Activated T-cell treated with anti-CD3 and anti-CD28 coated beads for 1 hour (primary cell): ENCODE results near the gene TFDP2.
"Not testable (repeated sequence)": the region's sequence is repeated elsewhere in the genome, so short reads cannot be mapped to it uniquely, and the experiment has no call there.

Experiments
- DNase-seq: peaks from one replicate; pipeline ENCODE4 v3.0.0-alpha.2; 2020; ENCODE audit warnings: low read depth

Gene TFDP2

DNA sequence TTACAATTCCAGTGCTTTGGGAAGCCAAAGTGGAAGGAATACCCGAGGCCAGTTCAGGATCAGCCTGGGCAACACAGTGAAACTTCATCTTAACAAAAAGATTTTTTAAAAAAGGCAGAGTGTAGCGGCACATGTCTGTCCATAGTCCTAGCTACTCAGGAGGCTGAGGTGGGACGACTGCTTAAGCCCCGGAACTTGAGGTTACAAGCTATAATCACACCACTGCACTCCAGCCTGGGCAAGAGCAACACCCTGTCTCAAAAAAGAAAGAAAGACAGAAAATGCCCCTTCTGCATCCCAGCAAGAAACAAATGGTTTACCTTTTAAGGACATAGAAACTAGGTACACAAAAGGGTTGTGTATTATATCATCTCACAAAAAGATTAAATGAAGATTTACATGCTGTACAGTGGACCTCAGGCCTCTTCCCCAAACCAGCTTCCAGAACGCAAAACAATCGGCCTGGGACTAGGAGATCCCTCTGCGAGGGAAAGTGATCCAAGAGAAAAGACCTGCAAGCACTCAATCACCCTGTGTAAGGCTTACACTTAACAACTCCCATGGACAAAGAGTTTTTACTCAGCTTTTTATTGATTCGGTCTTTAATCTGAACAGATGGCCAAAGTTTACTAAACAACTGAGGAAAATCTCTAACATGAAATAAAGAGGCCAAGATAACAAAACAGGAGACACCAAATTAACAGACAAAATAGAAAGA, 21.2 kb downstream of the TFDP2 start:
- no peak for DNase-seq

DNA sequence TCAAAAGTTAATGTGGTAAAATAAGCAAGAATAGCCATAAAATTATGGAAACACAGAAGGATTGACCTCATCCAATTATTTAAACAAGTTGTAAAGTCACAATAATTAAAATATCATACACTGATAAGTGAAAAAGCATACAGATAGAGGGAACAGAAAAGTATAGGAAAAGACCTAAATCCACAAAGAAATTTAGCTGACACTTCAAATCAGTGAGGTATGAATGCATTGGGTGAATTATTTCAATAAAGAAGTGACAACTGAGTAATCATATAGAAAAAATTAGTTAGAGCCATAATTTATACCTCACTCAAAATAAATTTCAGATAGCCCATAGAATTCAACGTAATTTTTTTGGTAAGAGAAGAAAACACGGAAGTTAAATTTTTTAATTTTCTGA, 25.1 kb downstream of the TFDP2 start:
- DNase-seq: no peak

DNA sequence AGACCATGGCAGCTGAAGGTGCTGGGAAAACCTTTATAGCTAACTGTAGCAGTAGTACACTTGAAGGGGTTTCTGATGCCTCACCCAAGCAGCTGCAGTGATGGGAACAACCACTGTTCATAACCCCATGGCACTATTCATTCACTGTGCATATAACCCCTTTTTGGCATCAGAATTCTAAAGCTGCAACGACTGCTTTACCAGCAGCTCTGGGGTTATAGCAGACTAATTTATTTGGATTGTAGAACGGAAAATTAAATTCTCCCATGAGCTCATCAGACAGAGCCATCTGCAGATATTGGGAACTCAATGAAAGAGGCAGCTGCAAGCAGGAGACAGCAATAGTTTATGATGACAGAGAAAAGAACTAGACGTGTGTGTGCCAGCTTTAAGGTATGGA, 28.6 kb downstream of the TFDP2 start:
- no peak for DNase-seq

DNA sequence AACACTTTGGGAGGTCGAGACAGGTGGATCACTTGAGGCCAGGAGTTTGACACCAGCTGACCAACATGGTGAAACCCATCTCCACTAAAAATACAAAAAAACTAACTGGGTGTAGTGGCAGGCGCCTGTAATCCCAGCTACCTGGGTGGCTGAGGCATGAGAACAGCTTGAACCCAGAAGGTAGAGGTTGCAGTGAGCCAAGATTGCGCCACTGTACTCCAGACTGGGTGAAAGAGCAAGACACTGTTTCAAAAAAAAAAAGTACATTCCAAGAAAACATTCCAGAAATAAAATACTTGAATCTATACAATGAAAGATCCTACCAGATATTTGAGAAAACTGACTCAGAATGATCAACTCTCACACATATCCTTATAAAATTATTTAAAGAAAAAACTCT, 30.4 kb downstream of the TFDP2 start:
- no peak for DNase-seq

DNA sequence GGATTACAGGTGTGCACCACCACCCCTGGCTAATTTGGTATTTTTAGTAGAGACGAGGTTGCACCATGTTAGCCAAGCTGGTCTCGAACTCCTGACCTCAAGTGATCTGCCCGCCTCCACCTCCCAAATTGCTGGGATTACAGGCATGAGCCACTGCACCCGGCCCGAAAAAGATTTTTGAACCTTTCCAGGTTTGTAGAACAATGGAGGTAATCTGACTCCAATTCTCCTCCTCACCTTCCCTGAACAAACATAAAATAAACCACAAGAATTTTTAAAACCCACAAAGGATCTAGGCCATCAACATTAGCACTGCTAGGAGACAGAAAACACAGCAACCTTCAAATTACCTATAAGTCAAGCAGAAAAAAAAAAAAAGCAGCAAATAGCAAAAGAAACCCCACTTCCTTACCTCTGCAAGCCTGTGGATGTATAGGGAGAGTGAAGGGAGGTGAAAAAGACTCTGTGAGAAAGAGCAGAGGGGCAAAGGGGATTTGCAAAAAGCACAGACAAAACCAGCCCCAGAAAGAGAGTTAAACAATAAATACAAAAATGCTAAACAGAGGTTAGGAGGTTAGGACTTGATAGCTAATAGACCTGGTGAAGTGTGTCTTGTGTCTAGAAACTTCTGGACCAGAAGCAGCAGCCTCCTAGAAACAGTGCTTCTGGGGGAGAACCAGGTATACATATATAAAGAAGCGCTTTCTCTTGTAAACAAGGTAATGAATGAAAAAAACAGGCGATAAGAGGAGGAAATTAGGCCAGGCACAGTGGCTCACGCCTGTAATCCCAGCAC, 32.1 kb downstream of the TFDP2 start:
- DNase-seq: no peak

DNA sequence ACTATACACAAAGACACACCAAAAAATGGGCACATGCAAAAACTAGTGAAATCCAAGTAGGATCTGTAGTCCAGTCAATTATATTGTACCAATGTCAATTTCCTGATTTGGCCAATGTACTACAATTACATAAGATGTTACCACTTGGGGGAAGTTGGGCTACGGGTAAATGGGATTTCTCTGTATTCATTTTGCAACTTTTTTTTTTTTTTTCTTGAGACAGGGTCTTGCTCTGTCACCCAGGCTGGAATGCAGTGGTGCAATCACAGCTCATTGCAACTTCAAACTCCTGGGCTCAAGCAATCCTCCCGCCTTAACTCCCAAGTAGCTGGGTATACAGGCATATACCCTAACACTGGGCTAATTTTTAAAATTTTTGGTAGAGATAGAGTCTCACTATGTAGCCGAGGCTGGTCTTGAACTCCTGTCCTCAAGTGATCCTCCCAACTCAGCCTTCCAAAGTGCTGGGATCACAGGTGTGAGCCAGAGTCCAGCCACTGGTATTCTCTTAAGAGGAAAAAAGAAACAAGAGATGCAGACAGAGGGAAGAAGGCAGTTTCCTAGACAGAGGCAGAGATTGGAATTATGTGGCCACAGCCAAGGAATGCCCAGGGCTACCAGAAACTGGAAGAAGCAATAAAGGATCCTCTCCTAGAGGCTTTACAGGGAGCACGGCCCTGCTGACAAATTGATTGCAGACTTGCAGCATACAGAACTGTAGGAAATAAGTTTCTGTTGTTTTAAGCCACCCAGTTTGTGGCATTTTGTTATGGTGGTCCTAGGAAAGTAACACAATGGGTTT, 33.3 kb downstream of the TFDP2 start:
- no peak for DNase-seq

DNA sequence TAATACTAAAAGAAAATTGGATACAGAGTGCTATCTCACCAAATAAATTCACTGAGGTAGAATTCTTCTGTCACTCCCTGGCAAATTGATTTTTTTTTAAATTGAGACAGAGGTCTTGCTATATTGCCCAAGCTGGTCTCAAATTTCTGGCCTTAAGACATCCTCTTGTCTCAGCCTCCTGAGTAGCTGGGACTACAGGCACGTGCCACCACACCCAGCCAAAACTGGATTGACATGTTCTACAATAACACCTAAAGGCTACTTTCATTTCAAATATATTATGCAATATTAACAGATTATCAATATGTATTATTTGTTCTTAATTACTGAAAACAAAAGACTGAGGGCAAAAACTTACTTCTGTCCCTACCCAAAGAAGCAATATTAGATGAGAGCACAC, 36.7 kb downstream of the TFDP2 start:
- DNase-seq: no peak

DNA sequence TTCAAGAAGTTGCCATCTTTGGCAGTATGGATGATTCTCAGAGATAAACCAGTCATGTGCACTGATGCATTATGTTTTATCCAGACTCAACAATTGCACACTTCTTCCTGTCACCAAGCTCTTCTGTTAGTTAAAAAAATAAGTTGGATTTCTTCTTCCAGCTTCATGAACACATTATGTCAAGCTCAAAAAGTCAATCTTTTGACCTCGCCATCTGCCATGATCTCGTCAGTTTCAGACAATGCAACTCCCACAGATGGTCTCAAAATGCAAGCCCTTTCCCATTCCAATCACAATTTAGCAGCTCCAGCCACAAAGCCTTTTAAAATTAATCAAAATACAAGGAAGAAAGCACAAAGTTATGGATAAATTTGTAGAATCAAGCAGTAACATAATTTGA, 42.8 kb downstream of the TFDP2 start:
- DNase-seq: no peak

DNA sequence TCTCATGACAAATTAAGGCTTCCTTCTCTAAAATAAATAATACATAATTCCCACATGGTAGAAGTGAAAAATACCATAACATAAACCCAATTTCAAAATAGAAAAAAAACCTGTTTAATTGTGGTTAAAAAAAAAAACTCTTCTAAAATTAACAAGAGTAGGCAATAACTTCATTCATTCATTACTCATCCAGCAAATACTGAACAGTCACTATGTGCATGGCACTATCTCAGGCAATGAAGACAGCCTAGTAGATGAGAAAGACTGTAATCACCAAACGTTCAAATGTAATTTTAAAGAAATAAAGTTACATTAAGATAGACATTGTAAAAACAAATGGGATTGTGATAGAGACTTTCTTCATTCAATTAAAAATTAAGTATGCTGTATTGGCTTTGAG, 43.4 kb downstream of the TFDP2 start:
- DNase-seq: no peak

DNA sequence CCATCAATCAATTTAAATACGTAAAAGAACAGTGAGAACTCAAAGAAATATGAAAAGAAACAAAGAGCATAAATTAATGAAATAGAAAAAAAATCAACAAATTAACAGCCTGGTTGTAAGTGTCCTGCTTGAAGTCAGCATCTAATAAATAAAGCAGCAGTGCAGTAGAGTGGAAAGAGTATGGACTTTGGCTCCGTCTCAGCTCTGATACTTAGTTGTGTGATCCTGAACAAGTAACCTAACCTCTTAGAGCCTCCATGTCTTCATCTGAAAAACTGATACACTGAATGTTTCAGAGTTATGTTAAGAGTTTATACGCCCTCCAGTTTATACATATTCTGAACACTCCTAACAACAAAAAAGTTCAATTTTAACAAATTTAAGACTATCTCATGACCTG, 44.6 kb downstream of the TFDP2 start:
- no peak for DNase-seq

DNA sequence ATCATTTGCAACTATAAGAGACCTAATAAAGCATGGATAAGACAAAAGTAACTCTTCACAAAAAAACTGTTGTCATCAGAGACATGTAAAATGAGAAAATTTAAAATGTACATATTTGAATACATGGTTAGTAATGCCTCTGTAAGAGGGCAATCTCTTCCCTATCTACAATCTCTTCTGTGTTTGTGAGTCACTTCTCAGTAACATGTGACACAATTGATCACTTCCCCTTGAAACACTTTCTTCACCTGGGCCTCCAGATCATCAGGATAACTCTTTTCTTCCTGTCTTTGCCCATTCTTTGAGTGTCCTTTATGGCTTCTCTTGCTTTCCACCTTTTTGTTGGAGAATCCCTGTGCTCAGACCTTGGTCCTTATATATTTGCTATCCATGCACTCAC, 50.4 kb downstream of the TFDP2 start:
- DNase-seq: no peak

DNA sequence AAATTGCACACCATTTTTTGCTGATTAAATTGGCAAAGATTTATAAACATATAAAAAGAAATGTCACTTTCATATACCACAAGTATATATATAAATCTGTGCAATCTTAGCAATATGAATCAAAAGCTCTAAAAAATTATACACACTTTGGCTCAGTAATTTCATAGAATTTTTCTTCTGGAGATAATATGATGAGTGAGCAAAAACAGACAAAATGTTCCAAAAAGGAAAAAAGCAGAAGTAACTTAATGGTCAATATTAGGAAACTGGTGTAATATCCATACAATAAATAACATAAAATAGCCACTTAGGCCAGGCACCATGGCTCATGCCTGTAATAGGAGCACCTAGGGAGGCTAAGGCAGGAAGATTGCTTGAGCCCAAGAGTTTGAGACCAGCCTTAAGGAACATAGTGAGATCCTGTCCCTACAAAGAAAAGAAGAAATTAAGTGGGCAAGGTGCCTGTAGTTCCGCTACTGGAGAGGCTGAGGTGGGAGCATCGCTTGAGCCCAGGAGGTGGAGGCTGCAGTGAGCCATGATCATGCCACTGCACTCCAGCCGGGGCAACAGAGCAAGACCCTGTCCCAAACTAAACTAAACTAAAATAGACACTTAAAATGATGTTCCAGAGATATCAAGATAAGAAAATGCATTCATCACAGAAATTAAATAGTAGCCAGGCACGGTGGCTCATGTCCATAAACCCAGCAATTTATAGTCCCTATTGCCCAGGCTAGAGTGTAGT, 52.1 kb downstream of the TFDP2 start:
- no peak for DNase-seq

DNA sequence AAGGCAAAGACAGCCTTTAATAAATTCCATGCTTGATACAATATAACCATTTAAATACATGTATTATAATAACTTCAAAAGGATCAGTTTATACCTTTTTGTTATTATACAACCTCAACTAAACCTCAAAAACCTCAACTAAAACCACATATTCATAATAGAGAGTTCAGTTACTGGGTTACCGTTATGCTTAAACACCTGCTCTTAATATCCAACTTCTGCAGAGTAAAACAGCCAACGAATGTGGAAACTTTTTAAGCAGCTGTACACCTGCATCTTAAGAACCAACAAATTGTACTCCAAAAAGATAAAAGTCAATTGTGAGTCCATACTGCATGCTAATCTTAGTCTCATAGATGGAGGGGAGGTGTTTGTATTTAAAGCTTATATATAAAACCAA, 53.5 kb downstream of the TFDP2 start:
- DNase-seq: no peak

DNA sequence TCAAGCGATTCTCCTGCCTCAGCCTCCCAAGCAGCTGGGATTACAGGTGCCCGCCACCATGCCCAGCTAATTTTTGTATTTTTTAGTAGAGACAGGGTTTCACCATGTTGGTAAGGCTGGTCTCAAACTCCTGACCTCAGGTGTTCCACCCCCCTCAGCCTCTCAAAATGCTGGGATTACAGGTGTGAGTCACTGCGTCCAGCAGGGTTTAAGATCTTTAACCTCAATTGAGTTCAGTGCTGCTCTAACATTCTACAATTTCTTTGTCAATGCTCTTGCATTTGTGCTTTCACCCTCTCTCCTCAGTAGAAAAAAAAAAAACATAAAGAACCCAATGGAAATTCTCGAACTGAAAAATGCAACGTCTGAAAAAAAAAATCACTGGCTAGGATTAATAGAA, 60.4 kb downstream of the TFDP2 start:
- not testable (repeated sequence) for DNase-seq

DNA sequence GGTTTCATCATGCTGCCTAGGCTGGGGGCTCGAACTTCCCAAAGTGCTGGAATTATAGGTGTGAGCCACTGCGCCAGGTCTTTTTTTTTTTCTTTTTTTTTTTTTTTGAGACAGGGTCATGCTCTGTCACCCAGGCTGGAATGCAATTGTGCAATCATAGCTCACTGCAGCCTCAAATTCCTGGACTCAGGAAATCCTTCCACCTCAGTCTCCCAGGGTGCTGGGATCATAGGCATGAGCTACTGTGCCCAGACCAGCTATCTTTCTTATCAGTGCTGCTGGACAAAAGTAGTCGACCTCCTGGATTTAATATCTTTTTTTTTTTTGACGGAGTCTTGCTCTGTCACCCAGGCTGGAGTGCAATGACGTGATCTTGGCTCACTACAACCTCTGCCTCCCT, 60.8 kb downstream of the TFDP2 start:
- no peak for DNase-seq

DNA sequence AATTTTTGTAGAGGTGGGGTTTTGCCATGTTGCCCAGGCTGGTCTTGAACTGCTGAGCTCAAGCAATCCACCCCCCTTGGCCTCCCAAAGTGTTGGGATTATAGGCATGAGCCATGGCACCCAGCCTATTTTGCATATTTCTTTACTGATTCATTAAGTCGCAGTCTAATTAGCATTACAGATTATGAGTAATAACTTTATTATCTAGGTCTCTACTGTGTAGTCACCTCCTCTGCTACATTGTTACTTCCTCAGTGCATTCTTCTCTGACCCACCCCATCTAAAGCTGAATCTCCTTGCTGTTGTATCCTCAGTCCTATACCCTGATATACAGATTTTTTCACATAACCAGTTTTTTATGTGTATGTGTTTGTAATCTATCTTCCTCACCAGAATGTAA, 61.7 kb downstream of the TFDP2 start:
- DNase-seq: no peak

DNA sequence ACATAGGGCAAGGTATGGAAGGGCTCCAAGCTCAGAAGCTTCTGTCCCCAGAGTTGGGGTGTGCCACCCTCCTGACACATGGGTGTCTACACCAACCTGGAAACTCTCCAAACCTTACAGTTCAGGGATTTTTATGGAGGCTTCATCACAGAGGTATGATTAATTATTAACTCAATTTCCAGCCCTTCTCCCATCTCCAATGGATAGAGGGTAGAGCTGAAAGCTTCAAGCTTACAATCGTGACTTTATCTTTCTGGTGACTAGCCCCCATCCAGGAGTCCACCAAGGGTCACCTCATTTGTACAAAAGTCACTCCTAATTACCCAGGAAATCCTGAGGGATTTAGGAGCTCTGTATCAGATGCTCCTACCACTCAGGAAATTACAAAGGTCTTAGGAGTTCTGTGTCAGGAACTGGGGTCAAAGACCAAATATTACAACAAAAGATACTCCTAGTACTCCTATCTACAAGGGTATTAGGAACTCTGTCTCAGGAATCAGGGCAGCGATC, 62.7 kb downstream of the TFDP2 start:
- DNase-seq: no peak

DNA sequence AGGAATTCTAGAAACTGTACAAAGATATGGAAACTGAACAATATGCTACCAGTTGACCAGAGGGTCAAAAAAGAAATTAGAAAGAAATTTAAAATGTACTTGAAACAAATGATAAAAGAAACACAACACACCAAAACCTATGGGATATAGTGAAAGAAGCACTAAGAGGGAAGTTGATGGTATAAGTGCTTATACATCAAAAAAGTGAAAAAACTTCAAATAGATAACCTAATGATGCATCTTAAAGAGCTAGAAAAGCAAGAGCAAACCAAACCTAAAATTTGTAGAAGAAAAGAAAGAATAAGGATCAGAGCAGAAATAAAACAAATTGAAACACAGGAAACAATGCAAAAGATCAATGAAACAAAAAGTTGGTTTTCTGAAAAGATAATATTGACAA, 68.2 kb downstream of the TFDP2 start:
- no peak for DNase-seq

DNA sequence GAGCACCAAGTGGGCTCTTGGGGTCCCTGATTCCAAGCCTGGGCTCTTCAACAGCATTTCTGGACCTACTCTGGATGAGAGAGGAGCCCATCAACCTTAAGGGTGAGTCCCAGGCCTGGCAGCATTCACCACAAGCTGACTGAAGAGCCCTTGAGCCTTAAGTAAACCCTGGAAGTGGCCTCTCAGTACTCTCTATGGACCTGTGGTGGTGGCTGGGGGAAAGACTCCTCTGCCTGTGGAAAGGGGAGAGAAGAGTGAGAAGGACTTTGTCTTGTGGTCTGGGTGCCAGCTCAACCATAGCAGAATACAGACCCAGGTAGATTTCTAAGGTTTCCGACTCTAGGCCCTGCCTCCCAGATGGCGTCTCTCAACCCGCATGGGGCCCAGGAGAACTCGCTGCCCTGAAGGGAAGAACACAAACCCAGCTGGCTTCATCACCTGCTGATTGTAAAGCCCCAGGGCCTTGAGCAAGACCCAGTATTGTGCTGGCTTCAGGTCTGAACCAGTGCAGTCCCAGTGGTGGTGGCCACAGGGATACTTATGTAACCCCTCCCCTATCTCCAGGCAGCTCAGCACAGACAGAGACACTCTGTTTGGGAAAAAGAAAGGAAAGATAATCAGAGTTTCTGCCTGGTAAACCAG, 71.4 kb downstream of the TFDP2 start:
- DNase-seq: no peak

DNA sequence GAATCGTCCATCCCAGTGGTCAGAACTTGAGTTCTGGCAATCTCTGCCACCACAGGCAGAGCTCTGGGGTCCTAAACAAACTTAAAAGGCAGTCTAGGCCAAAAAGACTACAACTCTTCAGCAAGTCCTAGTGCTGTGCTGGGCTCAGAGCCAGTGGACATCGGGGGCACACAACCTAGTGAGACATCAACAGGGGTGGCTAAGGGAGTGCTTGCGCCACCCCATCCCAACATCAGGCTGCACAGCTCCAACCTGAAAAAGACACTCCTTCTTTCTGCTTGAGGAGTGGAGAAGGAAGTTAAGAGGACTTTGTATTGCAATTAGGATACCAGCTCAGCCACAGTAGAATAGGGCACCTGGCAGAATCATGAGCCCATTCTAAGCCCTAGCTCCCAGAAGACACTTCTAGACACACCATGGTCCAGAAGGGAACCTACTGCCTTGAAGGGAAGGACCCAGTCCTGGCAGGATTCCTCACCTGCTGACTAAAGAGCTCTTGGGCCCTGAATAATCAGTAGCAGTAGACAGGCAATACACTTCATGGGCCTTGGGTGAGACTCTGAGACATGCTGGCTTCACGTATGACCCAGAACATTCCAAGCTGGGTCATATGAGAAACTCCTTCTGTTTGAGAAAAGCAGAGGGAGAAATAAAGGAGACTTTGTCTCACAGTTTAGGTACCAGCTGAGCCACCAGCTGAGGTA, 72.0 kb downstream of the TFDP2 start:
- DNase-seq: no peak

DNA sequence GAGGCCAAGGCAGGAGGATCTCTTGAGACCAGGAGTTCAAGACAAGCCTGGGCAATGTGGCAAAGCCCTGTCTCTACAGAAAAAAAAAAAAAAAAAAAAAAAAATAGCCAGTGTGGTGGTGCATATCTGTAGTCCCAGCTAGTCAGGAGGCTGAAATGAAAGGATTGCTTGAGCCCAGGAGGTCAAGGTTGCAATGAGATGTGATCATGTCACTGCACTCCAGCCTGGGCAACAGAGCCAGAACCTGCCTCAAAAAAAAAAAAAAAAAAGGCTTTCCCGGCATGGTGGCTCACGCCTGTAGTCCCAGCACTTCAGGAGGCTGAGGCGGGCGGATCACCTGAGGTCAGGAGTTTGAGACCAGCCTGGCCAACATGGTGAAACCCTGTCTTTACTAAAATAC, 73.7 kb downstream of the TFDP2 start:
- not testable (repeated sequence) for DNase-seq
